ENCODE measurements around the gene SWAP70.

Gene SWAP70

GRCh38 chr11:9656864-9657263, 7.0 kb upstream of the SWAP70 start:
- ChIA-PET POLR2A (no interaction called here), CTCF (interaction anchor here (1.2 kb wide), 1 partner anchor 28 kb away, joined by 3 read pairs; no protein-coding TSS in a partner anchor)
- TF ChIP-seq CTCF (IDR thresholded peaks at IDR 0.05; ENCODE audit: control extremely low read depth, extremely low read depth, low read depth, missing control alignments): no peak
- DNase-seq (ENCODE audit: extremely low spot score): no peak

- TF ChIP-seq CTCF (IDR thresholded peaks at IDR 0.05; ENCODE audit: control extremely low read depth, extremely low read depth, low read depth, missing control alignments): no peak
- ChIA-PET POLR2A (no interaction called here), CTCF (interaction anchor here (0.8 kb wide), 1 partner anchor 91 kb away, joined by 3 read pairs; no protein-coding TSS in a partner anchor)
- no peak for DNase-seq (ENCODE audit: extremely low spot score)
Measured at GRCh38 chr11:9657531-9657930, 6.3 kb upstream of the SWAP70 start.

GRCh38 chr11:9660886-9661285, 3.0 kb upstream of the SWAP70 start:
- POLR2A ChIA-PET: no interaction called here
- CTCF ChIA-PET: interaction anchor here (1.0 to 1.3 kb wide), 3 partner anchors 9 to 48 kb away, joined by 3 to 5 read pairs (median 3); no protein-coding TSS in a partner anchor
- no peak for TF ChIP-seq CTCF (IDR thresholded peaks at IDR 0.05; ENCODE audit: control extremely low read depth, extremely low read depth, low read depth, missing control alignments)

GRCh38 chr11:9662273-9662672, 1.6 kb upstream of the SWAP70 start:
- ChIA-PET CTCF (interaction anchor here (2.2 kb wide), 1 partner anchor 85 kb away, joined by 7 read pairs; no protein-coding TSS in a partner anchor), POLR2A (no interaction called here)
- TF ChIP-seq CTCF (IDR thresholded peaks at IDR 0.05; ENCODE audit: control extremely low read depth, extremely low read depth, low read depth, missing control alignments): no peak
- peak; percentile 37 for DNase-seq (ENCODE audit: extremely low spot score)

More at GRCh38 chr11:9660886-9661285, 3.0 kb upstream of the SWAP70 start:
- DNase-seq (ENCODE audit: extremely low spot score): no peak

GRCh38 chr11:9664276-9665171, 647 bp downstream of the SWAP70 start:
- ChIA-PET POLR2A (interaction anchor here (0.9 kb wide), 1 partner anchor 11 kb away, joined by 4 read pairs; no protein-coding TSS in a partner anchor), CTCF (interaction anchor here (1.0 to 3.9 kb wide), 4 partner anchors 12 to 84 kb away, joined by 3 to 19 read pairs (median 11); no protein-coding TSS in a partner anchor)
- no peak for TF ChIP-seq CTCF (IDR thresholded peaks at IDR 0.05; ENCODE audit: control extremely low read depth, extremely low read depth, low read depth, missing control alignments)
- peak; percentile 31 for DNase-seq (ENCODE audit: extremely low spot score)

- ChIA-PET CTCF (interaction anchor here (2.3 to 3.9 kb wide), 2 partner anchors 10 to 14 kb away, joined by 8 to 19 read pairs; no protein-coding TSS in a partner anchor), POLR2A (no interaction called here)
- TF ChIP-seq CTCF (IDR thresholded peaks at IDR 0.05; ENCODE audit: control extremely low read depth, extremely low read depth, low read depth, missing control alignments): no peak
Measured at GRCh38 chr11:9665749-9666148, 1.9 kb downstream of the SWAP70 start.

More at GRCh38 chr11:9665749-9666148, 1.9 kb downstream of the SWAP70 start:
- no peak for DNase-seq (ENCODE audit: extremely low spot score)
